Gastrocnemius medialis (tissue), 4 donors: Measurements from ENCODE around the gene PRIM2.
"Not testable (repeated sequence)": the region's sequence is repeated elsewhere in the genome, so short reads cannot be mapped to it uniquely, and the experiment has no call there.

Experiments used
- CTCF ChIP-seq, 5 experiments: fragments of 450-650 bp in 3 of 5; fragments of 200-600 bp in 2 of 5; sonication (generic) in 2 of 5; IDR thresholded peaks in 4 of 5; conservative IDR thresholded peaks in 1 of 5; 1 replicate in 4 of 5; 2 replicates in 1 of 5; pipeline ENCODE4 v1.5.1; 2016 to 2019; ENCODE audit warnings: antibody characterized with exemption in 5 of 5, mild to moderate bottlenecking in 3 of 5, moderate library complexity in 3 of 5
- POLR2A ChIP-seq, 2 donors: fragments of 450-650 bp; IDR thresholded peaks; one replicate each; pipeline ENCODE4 v1.6.1; 2017; ENCODE audit warnings: antibody characterized with exemption in 2 of 2, mild to moderate bottlenecking in 2 of 2, moderate library complexity in 2 of 2

- not testable (repeated sequence) for TF ChIP-seq CTCF (IDR thresholded peaks at IDR 0.05 in 4 of 5, conservative IDR thresholded peaks at IDR 0.05 in 1 of 5); POLR2A (IDR thresholded peaks at IDR 0.05)
Measured at GRCh38 chr6:57505251-57505650, 187.8 kb downstream of the PRIM2 start.
